Esophagus (tissue), 2 donors: Measurements from ENCODE around the gene ZNF135. TPM values are rescaled to one million over a fixed set of nuclear protein-coding genes. Genes with fewer than 3 reads are reported as not detected.

Experiments
- H3K27ac ChIP-seq, 2 donors: one replicate each; pipeline ENCODE4 v1.5.1; 2013; ENCODE audit warnings: low read depth in 2 of 2, mild to moderate bottlenecking in 2 of 2, inconsistent platforms in 1 of 2, low read length in 1 of 2, moderate library complexity in 1 of 2
- H3K27me3 ChIP-seq, 2 donors: one replicate each; pipeline ENCODE4 v1.6.1; 2013; ENCODE audit warnings: low read length in 2 of 2, control low read depth in 1 of 2, mild to moderate bottlenecking in 1 of 2; ENCODE audit not compliant: insufficient read depth in 2 of 2, control insufficient read depth in 1 of 2
- H3K36me3 ChIP-seq, 2 donors: one replicate each; pipeline ENCODE4 v1.6.1; 2013; ENCODE audit warnings: low read length in 1 of 2; ENCODE audit not compliant: control insufficient read depth in 2 of 2, insufficient read depth in 2 of 2
- H3K4me1 ChIP-seq, 2 donors: one replicate each; pipeline ENCODE4 v1.6.1; 2013; ENCODE audit warnings: low read length in 1 of 2; ENCODE audit not compliant: control insufficient read depth in 2 of 2, insufficient read depth in 2 of 2
- H3K4me3 ChIP-seq, 2 donors: one replicate each; pipeline ENCODE4 v1.5.1; 2013; ENCODE audit warnings: low read length in 2 of 2, mild to moderate bottlenecking in 2 of 2, low read depth in 1 of 2, moderate library complexity in 1 of 2
- H3K9me3 ChIP-seq, 2 donors: one replicate each; pipeline ENCODE4 v1.6.1; 2013; ENCODE audit warnings: mild to moderate bottlenecking in 2 of 2, low read depth in 1 of 2, low read length in 1 of 2, moderate library complexity in 1 of 2; ENCODE audit not compliant: control insufficient read depth in 2 of 2, insufficient read depth in 1 of 2
- WGBS, 2 donors: extraction: QIAGEN DNeasy Blood & Tissue Kit; methylation state at CpG; one replicate each; pipeline ENCODE4 v1.1.7; 2013; 5-methylcytosine and 5-hydroxymethylcytosine counted together
- polyA plus RNA-seq, 2 donors: library from polyadenylated mRNA; stranded (reverse); fragments of 200-250 nt; gene quantifications; one replicate each; pipeline ENCODE4 v1.2.3, GENCODE V29; 2013
- donor health status: healthy with polysubstance abuse.
- donor health status: Bipolar disorder and iron deficiency.

ZNF135 gene
- polyA plus RNA-seq, 2 donors, result 1.6 to 2.9 TPM

DNA sequence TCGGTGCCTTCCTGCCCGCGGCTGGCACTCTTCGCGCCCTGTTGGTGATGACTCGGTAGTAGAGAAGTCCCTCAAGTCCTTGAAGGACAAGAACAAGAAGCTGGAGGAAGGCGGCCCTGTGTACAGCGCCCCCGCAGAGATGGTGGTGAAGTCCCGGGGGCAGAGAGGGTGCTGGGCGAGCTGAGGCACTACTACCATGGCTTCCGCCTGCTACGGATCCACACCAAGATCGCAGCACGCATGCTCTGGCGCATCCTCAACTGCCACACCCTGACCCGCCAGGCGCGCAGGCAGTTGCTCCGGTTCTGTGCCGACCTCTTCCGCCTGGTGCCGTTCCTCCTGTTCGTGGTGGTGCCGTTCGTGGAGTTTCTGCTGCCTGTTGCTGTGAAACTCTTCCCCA lies 14.2 kb upstream of the ZNF135 start:
- Histone ChIP-seq H3K4me3 (no peak overlapping the region), H3K27me3 (no peaks in the 10 kb centered on the region), H3K9me3 (peaks cover 47 to 68% of the 10 kb centered on the region in 2 donors), H3K27ac (no peak overlapping the region), H3K36me3 (no peaks in the 10 kb centered on the region), H3K4me1 (no peaks in the 10 kb centered on the region)
- WGBS, 2 donors, result 92 to 96% methylated on average over 26 of the region's 26 CpGs

DNA sequence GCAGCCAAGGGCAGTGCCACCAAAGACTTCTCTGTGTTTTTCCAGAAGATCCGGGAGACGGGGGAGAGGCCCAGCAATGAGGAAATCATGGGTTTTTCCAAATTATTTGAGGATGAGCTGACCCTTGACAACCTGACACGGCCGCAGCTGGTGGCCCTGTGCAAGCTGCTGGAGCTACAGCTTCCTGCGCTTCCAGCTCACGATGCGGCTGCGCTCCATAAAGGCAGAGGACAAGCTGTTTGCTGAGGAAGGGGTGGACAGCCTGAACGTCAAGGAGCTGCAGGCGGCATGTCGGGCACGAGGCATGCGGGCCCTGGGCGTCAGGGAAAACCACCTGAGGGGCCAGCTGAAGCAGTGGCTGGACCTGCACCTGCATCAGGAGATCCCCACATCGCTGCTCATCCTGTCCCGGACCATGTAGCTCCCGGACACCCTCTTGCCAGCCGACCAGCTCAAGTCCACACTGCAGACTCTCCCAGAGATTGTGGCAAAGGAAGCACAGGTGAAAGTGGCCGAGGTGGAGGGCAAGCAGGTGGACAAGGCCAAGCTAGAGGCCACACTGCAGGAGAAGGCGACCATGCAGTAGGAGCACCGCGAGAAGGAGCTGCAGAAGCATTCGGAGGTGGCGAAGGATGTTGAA lies 13.6 kb upstream of the ZNF135 start:
- Histone ChIP-seq H3K9me3 (peaks cover 42 to 62% of the 10 kb centered on the region in 2 donors), H3K36me3 (no peaks in the 10 kb centered on the region), H3K27ac (no peak overlapping the region), H3K4me1 (no peaks in the 10 kb centered on the region), H3K4me3 (no peak overlapping the region), H3K27me3 (no peaks in the 10 kb centered on the region)
- 93 to 94% methylated on average over 24 of the region's 24 CpGs for WGBS, 2 donors

DNA sequence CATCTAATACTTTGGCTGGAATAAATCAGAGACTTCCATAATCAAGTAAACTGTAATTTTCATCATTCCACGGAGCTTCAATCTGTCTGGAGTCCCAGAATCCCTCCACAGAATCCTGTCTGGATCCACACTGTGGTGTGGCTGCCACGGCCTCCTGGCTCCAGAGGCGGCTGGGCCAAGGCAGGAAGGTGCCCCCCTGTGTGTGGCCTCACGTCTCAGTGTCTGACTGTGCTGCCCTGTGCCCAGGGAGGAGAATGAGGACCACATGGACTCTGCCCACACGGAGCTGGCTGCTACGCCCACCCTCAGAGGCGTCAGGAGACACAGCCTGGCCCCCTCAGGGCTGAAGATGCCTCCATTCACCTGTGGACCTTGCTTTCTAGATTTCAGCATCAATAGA lies 12.2 kb upstream of the ZNF135 start:
- Histone ChIP-seq H3K36me3 (no peaks in the 10 kb centered on the region), H3K4me3 (no peak overlapping the region), H3K9me3 (peaks cover 35 to 60% of the 10 kb centered on the region in 2 donors), H3K27ac (no peak overlapping the region), H3K27me3 (no peaks in the 10 kb centered on the region), H3K4me1 (no peaks in the 10 kb centered on the region)
- 84 to 89% methylated on average over 7 of the region's 7 CpGs for WGBS, 2 donors

DNA sequence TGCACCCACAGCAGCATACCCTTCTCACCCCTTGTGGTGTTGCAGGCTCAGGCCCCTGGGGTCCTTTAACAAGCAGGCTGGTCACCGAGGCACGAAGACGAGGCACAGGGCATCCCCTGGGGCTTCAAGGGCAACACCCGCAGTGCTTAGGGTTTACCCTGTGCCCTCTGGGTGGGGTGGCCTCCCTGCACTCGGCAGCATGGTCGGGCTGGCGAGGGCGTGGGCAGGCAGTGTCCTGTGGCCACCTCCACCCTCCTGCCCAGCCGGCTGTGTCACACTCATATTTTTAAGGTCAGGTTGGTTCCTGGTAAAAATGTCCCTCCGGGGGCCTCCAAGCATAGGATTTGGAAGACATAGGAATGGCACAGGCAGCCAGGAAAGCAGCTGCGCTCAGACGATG lies 11.4 kb upstream of the ZNF135 start:
- WGBS, 2 donors, result 92 to 94% methylated on average over 12 of the region's 12 CpGs
- H3K27me3 ChIP-seq, result no peaks in the 10 kb centered on the region
- no peak overlapping the region for H3K27ac ChIP-seq
- H3K9me3 ChIP-seq, result peaks cover 33 to 64% of the 10 kb centered on the region in 2 donors
- H3K36me3 ChIP-seq, result no peaks in the 10 kb centered on the region
- H3K4me1 ChIP-seq, result no peaks in the 10 kb centered on the region
- H3K4me3 ChIP-seq, result no peak overlapping the region

DNA sequence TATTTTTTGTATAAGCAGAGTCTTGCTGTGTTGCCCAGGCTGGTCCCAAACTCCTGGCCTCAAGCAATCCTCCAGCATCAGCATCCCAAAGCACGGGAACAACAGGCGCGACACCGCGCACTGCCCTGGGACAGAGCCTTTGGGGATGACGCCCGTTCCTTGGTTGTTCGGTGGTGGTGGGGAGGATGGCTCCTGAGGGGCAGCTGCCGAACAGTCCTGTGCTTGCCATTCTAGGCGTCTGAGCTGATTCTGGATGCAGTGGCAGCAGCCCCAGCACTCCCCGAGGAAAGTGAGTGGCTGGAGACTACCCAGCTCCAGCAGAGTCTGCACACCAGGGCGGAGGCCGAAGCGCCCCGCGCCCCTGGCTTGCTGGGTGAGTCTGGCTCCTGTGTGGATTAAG lies 6.8 kb upstream of the ZNF135 start:
- H3K36me3 ChIP-seq, result no peaks in the 10 kb centered on the region
- no peak overlapping the region for H3K4me3 ChIP-seq
- H3K4me1 ChIP-seq, result no peaks in the 10 kb centered on the region
- no peaks in the 10 kb centered on the region for H3K27me3 ChIP-seq
- H3K27ac ChIP-seq, result no peak overlapping the region
- 96 to 97% methylated on average over 16 of the region's 16 CpGs for WGBS, 2 donors
- peaks cover 14 to 55% of the 10 kb centered on the region in 2 donors for H3K9me3 ChIP-seq

DNA sequence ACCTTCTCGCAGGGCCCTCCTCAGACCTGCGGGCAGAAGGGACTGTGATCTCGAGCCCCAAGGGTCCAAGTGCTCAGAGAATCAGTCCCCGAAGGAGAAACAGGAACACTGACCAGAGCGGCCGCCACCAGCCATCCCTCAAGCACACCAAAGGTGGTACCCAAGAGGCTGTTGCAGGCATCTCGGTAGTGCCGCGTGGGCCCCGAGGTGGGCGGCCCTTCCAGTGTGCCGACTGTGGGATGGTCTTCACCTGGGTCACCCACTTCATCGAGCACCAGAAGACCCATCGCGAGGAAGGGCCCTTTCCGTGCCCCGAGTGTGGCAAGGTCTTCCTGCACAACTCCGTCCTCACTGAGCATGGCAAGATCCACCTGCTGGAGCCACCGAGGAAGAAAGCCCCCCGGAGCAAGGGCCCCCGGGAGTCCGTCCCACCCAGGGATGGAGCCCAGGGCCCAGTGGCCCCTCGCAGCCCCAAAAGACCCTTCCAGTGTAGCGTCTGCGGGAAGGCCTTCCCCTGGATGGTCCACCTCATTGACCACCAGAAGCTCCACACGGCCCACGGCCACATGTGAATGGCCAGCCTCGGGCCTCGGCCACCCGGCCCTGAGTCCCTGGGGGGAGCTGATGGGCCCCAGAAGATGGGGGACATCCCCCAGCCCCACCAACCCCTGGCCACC lies 5.5 kb upstream of the ZNF135 start:
- H3K4me1 ChIP-seq, result no peaks in the 10 kb centered on the region
- H3K27ac ChIP-seq, result no peak overlapping the region
- no peak overlapping the region for H3K4me3 ChIP-seq
- peaks cover 9 to 52% of the 10 kb centered on the region in 2 donors for H3K9me3 ChIP-seq
- H3K27me3 ChIP-seq, result no peaks in the 10 kb centered on the region
- WGBS, 2 donors, result 92 to 93% methylated on average over 30 of the region's 30 CpGs
- no peaks in the 10 kb centered on the region for H3K36me3 ChIP-seq

DNA sequence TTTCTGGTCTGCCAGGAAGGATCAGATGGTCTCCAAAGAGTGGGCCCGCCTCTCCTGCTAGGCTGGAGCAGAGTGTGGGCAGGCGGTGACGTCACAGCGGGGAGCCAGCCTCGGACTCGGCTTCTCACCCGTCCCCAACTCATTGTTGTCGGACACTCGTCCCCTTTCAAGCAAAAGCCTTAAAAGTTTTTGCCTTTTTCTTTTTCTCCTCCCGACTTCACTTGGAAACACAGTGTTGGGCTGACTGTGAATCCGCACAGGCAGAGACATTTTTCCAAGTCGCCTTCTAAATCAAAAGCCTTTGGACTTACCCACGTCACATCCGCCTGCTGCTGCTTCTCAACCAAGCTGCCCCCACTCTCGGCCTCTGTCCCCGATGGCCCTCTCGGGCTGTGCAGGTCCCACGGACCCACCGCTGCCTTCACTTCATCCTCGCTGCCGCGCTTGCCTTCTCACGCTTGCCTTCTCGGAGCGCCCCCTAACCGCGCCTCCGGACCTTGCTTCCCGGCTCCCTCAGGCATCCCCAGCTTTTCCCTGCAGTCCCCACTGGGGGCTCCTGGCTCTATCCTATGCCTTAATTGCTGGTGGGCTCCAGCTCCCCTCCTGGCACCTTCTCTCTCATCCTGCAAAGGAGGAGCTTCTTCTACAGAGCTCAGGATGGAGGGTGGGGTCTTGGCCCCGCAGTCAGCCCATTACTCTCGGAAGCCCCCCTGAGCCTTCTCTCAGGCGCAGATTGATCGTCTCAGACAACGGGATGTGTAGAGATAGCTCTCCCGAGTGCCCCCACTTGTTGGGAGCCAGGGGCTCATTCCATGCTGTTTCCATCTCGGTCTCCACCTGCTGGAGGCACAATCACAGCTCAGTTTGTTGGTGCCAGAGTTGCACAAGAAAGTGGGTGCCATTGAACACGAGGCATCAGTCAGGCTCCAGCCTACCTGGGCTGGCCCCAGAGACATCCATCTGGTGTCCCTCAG lies 3.9 kb upstream of the ZNF135 start:
- 26 to 36% methylated on average over 37 of the region's 37 CpGs for WGBS, 2 donors
- Histone ChIP-seq H3K36me3 (no peaks in the 10 kb centered on the region), H3K4me1 (peaks cover 0 to 5% of the 10 kb centered on the region in 2 donors), H3K9me3 (peaks cover 6 to 55% of the 10 kb centered on the region in 2 donors), H3K27me3 (no peaks in the 10 kb centered on the region), H3K4me3 (peak overlapping the region; percentile 27 to 31), H3K27ac (peak overlapping the region in 1 of 2 donors; percentile 6)

DNA sequence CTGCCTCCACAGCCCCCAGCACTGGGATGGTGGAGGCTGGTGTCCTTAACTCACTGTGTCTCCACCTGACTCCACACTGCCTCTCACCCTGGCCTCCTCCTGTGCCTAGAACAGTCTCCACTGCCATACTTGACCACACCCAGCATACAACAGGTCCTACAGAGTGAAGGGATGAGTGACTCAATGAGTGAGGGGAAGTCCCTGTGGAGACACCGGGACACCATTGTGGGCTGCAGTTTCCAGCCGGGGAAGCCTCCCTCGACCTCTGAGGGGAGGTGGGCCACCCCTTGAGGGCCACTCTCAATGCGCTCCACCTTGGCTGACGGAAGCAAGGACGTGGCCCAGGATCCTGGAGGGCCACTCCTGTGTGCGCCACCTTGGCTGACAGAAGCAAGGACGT lies 2.8 kb upstream of the ZNF135 start:
- Histone ChIP-seq H3K4me1 (peaks cover 0 to 5% of the 10 kb centered on the region in 2 donors), H3K9me3 (peaks cover 3 to 54% of the 10 kb centered on the region in 2 donors), H3K36me3 (no peaks in the 10 kb centered on the region), H3K27me3 (no peaks in the 10 kb centered on the region), H3K27ac (no peak overlapping the region), H3K4me3 (no peak overlapping the region)
- WGBS, 2 donors, result 90 to 91% methylated on average over 7 to 8 of the region's 8 CpGs

DNA sequence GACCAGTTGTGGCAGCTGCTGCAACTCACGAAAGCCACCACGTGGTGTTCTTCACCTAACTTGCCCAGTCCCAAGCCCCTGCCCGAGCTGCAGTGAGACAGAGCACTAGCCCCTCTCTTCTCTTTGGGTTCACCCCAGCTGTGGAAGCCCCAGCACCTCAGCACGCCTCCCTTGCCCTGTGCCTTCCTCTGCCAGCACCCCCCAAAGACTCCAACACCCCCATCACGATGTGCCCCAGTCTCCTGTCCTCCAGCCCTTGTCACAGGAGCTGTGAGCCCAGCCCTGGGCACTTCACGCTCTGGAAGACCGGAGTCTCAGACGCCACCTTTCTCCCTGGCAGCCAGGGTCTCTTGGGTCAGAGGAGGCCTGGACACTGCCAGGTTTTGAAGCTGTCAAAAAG lies 2.2 kb upstream of the ZNF135 start:
- Histone ChIP-seq H3K4me3 (no peak overlapping the region), H3K27ac (no peak overlapping the region), H3K36me3 (no peaks in the 10 kb centered on the region), H3K9me3 (peaks cover 3 to 49% of the 10 kb centered on the region in 2 donors), H3K27me3 (no peaks in the 10 kb centered on the region), H3K4me1 (peaks cover 0 to 5% of the 10 kb centered on the region in 2 donors)
- WGBS, 2 donors, result 85 to 89% methylated on average over 8 of the region's 8 CpGs
